ENCODE measurements around the gene LARP4B.
"Not testable (repeated sequence)": the region's sequence is repeated elsewhere in the genome, so short reads cannot be mapped to it uniquely, and the experiment has no call there.

LARP4B gene

DNA sequence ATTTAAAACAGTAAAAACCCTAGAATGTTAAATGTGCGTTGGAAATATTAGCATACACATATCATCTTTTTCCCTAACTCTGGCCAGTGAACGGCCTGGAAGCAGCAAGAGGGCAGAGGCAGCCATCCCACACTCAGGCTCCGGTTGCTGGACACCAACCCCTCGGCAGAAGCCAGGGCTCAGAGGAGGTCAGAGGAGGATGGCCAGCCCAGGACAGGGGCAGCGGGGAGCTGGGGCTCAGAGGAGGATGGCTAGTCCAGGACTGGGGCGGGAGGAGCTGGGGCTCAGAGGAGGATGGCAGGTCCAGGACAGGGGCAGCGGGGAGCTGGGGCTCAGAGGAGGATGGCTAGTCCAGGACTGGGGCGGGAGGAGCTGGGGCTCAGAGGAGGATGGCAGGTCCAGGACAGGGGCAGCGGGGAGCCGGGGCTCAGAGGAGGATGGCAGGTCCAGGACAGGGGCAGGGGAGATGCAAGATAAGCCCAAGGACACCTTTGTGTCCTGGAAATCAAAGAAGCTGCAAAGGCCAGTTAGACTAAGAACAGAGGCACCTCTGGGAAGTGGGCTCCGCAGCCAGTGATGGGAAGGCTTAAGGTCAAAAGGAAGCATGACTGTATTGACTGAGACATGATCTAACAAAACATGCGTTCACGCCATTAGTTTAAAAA is 161.3 kb downstream of the LARP4B start:
- not testable (repeated sequence) for DNase-seq (ENCODE audit: low read depth in 2 of 2)

DNA sequence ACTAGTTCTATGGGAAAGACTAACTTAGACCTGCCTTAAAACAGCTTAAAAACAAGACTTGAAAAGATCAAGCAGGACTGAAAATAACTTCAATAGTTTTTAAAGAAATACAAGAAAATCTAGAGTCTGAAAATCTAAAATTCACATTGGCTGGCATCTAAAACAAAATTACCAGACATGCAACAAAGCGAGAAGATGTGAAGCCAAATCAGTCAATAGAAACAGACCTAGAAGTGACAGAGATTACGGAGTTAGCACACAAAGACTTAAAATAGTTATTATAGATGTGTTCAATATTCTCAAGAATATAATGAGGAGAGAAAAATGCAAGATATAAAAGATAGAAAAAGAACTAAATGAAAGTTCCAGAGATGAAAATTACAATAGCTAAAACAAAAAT is 163.7 kb downstream of the LARP4B start:
- DNase-seq (ENCODE audit: low read depth in 2 of 2) = no peak

- DNase-seq (ENCODE audit: low read depth in 2 of 2) = no peak
These were observed 164.3 kb downstream of the LARP4B start for GRCh38 chr10:767211-767610.

GRCh38 chr10:761376-761775 is 170.1 kb downstream of the LARP4B start:
- no peak for DNase-seq (ENCODE audit: low read depth in 2 of 2)

GRCh38 chr10:760622-761021 is 170.9 kb downstream of the LARP4B start:
- DNase-seq (ENCODE audit: low read depth in 2 of 2) = no peak

GRCh38 chr10:759898-760477 is 171.5 kb downstream of the LARP4B start:
- no peak for DNase-seq (ENCODE audit: low read depth in 2 of 2)

Measured in stimulated activated CD4-positive, alpha-beta T cell treated with anti-CD3 and anti-CD28 coated beads, Interleukin-15, amount 100 ng/mL, for 48 hours (primary cell).